D721Med (cell line): ENCODE data around the gene SULT2A1.

Experiments
- DNase-seq: peaks from one replicate; pipeline ENCODE4 v3.0.0; 2011; ENCODE audit warnings: low spot score; ENCODE audit not compliant: insufficient read length
- FAIRE-seq: peaks from 2 replicates; lab custom pipeline; 2011; peaks lifted over from hg19 to GRCh38; lab: Jason Lieb, UNC
- CTCF ChIP-seq: IDR thresholded peaks from 2 replicates; pipeline ENCODE4 v1.5.1; 2012; ENCODE audit warnings: mild to moderate bottlenecking, control low read depth; ENCODE audit not compliant: insufficient read depth; ENCODE audit errors: missing control alignments

SULT2A1 gene

GRCh38 chr19:47821460-47822020 is 64.6 kb downstream of the SULT2A1 start, which contains the start of gene CRX:
CRX (plus strand) TSS chr19:47821937; CDS start chr19:47834444, 12,507 bp downstream.
- FAIRE-seq (peak; percentile 77), DNase-seq (peak; percentile 73)
- no peak for TF ChIP-seq CTCF
